ENCODE data around the gene HES1. TPM values are rescaled to one million over a fixed set of nuclear protein-coding genes. Genes with fewer than 3 reads are reported as not detected.
A peak's percentile ranks its signal among the peaks of the same experiment; 100 is the strongest.

Gene HES1
- total and polyA plus RNA-seq, 9 of the 15 experiments (the other 6 are each of a cell fraction or from before 2014, with no cell fraction given) = 3.4 to 37.0 (median 19.3) TPM

DNA sequence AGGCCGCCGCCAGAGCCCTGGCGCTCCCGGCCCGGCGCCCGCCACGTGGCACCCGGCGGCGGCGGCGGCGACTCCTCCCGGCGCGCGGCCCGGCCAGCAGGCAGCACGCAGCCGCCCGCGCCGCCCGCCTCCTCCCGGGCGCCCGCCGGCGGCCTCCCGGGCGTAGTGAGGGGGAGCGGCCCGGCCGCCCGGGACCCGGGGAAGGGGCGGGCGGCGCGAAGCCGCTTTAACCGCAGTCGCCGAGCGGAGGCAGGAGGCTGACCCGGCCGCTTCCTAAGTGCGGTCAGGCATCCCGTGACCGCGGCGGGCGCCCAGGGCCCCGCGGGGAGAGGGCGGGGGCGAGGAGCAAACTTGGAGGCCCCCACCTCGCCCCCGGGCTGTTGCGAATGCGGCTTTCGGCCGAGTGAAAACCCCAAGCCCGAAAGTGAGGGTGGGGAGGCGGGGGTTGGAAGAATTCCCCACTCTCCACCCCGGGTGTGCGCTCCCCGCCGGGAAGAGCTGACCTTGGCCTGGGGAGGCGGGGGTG lies 1.7 kb upstream of the HES1 start (continued):
- TF ChIP-seq, protein P1, sequence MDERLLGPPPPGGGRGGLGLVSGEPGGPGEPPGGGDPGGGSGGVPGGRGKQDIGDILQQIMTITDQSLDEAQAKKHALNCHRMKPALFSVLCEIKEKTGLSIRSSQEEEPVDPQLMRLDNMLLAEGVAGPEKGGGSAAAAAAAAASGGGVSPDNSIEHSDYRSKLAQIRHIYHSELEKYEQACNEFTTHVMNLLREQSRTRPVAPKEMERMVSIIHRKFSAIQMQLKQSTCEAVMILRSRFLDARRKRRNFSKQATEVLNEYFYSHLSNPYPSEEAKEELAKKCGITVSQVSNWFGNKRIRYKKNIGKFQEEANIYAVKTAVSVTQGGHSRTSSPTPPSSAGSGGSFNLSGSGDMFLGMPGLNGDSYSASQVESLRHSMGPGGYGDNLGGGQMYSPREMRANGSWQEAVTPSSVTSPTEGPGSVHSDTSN (CRISPR knock-in tag; IDR thresholded peaks at IDR 0.05; ENCODE audit: low read depth) = no peak
- TF ChIP-seq, protein P1 (tag; conservative IDR thresholded peaks at IDR 0.05; ENCODE audit: low read depth) = no peak
- TF ChIP-seq GABPA (tag; conservative IDR thresholded peaks at IDR 0.05; ENCODE audit: low read depth) = no peak
- no peak for TF ChIP-seq POLR2B (IDR thresholded peaks at IDR 0.05; ENCODE audit: low read depth, partially characterized antibody)
- TF ChIP-seq MYNN (IDR thresholded peaks at IDR 0.05) = no peak
- TF ChIP-seq MYNN (CRISPR knock-in tag; IDR thresholded peaks at IDR 0.05) = no peak
- TF ChIP-seq, protein P2, sequence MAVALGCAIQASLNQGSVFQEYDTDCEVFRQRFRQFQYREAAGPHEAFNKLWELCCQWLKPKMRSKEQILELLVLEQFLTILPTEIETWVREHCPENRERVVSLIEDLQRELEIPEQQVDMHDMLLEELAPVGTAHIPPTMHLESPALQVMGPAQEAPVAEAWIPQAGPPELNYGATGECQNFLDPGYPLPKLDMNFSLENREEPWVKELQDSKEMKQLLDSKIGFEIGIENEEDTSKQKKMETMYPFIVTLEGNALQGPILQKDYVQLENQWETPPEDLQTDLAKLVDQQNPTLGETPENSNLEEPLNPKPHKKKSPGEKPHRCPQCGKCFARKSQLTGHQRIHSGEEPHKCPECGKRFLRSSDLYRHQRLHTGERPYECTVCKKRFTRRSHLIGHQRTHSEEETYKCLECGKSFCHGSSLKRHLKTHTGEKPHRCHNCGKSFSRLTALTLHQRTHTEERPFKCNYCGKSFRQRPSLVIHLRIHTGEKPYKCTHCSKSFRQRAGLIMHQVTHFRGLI (CRISPR knock-in tag; IDR thresholded peaks at IDR 0.05) = no peak
- TF ChIP-seq MAFF (IDR thresholded peaks at IDR 0.05; ENCODE audit: low read length) = no peak
- no peak for TF ChIP-seq SUPT5H (IDR thresholded peaks at IDR 0.05)
- no peak for TF ChIP-seq KAT2B (IDR thresholded peaks at IDR 0.05; ENCODE audit: low read depth, low read length)
- TF ChIP-seq, protein P3, sequence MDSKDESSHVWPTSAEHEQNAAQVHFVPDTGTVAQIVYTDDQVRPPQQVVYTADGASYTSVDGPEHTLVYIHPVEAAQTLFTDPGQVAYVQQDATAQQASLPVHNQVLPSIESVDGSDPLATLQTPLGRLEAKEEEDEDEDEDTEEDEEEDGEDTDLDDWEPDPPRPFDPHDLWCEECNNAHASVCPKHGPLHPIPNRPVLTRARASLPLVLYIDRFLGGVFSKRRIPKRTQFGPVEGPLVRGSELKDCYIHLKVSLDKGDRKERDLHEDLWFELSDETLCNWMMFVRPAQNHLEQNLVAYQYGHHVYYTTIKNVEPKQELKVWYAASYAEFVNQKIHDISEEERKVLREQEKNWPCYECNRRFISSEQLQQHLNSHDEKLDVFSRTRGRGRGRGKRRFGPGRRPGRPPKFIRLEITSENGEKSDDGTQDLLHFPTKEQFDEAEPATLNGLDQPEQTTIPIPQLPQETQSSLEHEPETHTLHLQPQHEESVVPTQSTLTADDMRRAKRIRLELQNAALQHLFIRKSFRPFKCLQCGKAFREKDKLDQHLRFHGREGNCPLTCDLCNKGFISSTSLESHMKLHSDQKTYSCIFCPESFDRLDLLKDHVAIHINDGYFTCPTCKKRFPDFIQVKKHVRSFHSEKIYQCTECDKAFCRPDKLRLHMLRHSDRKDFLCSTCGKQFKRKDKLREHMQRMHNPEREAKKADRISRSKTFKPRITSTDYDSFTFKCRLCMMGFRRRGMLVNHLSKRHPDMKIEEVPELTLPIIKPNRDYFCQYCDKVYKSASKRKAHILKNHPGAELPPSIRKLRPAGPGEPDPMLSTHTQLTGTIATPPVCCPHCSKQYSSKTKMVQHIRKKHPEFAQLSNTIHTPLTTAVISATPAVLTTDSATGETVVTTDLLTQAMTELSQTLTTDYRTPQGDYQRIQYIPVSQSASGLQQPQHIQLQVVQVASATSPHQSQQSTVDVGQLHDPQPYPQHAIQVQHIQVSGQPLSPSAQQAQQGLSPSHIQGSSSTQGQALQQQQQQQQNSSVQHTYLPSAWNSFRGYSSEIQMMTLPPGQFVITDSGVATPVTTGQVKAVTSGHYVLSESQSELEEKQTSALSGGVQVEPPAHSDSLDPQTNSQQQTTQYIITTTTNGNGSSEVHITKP (IDR thresholded peaks at IDR 0.05; ENCODE audit: partially characterized antibody) = no peak
- TF ChIP-seq, protein P4, sequence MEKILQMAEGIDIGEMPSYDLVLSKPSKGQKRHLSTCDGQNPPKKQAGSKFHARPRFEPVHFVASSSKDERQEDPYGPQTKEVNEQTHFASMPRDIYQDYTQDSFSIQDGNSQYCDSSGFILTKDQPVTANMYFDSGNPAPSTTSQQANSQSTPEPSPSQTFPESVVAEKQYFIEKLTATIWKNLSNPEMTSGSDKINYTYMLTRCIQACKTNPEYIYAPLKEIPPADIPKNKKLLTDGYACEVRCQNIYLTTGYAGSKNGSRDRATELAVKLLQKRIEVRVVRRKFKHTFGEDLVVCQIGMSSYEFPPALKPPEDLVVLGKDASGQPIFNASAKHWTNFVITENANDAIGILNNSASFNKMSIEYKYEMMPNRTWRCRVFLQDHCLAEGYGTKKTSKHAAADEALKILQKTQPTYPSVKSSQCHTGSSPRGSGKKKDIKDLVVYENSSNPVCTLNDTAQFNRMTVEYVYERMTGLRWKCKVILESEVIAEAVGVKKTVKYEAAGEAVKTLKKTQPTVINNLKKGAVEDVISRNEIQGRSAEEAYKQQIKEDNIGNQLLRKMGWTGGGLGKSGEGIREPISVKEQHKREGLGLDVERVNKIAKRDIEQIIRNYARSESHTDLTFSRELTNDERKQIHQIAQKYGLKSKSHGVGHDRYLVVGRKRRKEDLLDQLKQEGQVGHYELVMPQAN (IDR thresholded peaks at IDR 0.05; ENCODE audit: borderline replicate concordance) = no peak
- peak; percentile 88 for TF ChIP-seq CCNT2 (IDR thresholded peaks at IDR 0.05; ENCODE audit: borderline replicate concordance, extremely low read depth, insufficient read length, low read depth, low read length)
- TF ChIP-seq MYC (IDR thresholded peaks at IDR 0.05; ENCODE audit: low read depth, low read length) = no peak; the same call in 1 of the 2 replicates
- no peak for TF ChIP-seq MYC (CRISPR knock-in tag; IDR thresholded peaks at IDR 0.05; ENCODE audit: borderline replicate concordance, low read depth)
- no peak for TF ChIP-seq SP2 (IDR thresholded peaks at IDR 0.05; ENCODE audit: extremely low read depth, low read depth, low read length, poor library complexity, severe bottlenecking)
- TF ChIP-seq ILK (tag; IDR thresholded peaks at IDR 0.05; ENCODE audit: borderline replicate concordance, low read depth) = no peak
- no peak for TF ChIP-seq KAT8 (IDR thresholded peaks at IDR 0.05; ENCODE audit: low read depth)
